ENCODE results near the gene ACSL3. TPM values are rescaled to one million over a fixed set of nuclear protein-coding genes. Genes with fewer than 3 reads are reported as not detected.

Gene ACSL3
- total RNA-seq, 1 experiment from 2014 or later, result 236 TPM

- ChIA-PET CTCF (no interaction called here), POLR2A (ENCODE audit: unreplicated experiment) (interaction anchor here (0.5 kb wide), 1 partner anchor 69 kb away, joined by 3 read pairs; no protein-coding TSS in a partner anchor)
- Histone ChIP-seq H3K9me2 (replicated peaks; ENCODE audit: low read length) (no peaks in the 10 kb centered on the region), H3K27ac (ENCODE audit: low read length) (0 out of 2 replicates have a peak overlapping the region, but pooled peaks have one; percentile 10), H3K4me3 (ENCODE audit: low read length) (no peak overlapping the region), H2AFZ (ENCODE audit: low read length) (0 out of 2 replicates have a peak overlapping the region, but pooled peaks have one; percentile 7), H3K27me3 (ENCODE audit: low read length) (no peaks in the 10 kb centered on the region), H3K9me3 (ENCODE audit: low read length) (no peaks in the 10 kb centered on the region), H3K9ac (ENCODE audit: low read length) (no peak overlapping the region), H4K20me1 (ENCODE audit: low read length) (no peaks in the 10 kb centered on the region), H3K79me2 (ENCODE audit: low read length) (no peaks in the 10 kb centered on the region), H3K4me1 (ENCODE audit: insufficient read depth, low read length) (peaks cover 13% of the 10 kb centered on the region), H3K36me3 (ENCODE audit: low read depth, low read length) (no peaks in the 10 kb centered on the region), H3K4me2 (ENCODE audit: low read length) (peak overlapping the region; percentile 12), H3F3A (ENCODE audit: low read length, unreplicated experiment) (no peaks in the 10 kb centered on the region)
- BruUV-seq (replicated peaks), result no TSS peak
- TF ChIP-seq EZH2 (IDR thresholded peaks at IDR 0.05; ENCODE audit: low read length, unreplicated experiment) (no peak), EZH2phosphoT487 (IDR thresholded peaks at IDR 0.05; ENCODE audit: borderline replicate concordance, low read length) (no peak), CTCF (conservative IDR thresholded peaks at IDR 0.05; ENCODE audit: low read depth, low read length) (no peak)
- ATAC-seq, result peak; percentile 96
- intact Hi-C loops (cut with micrococcal nuclease), result no loop called here
- peak; percentile 76 for DNase-seq
Measured at GRCh38 chr2:222813177-222813843, 47.5 kb upstream of the ACSL3 start.

GRCh38 chr2:222819722-222820333, 41.0 kb upstream of the ACSL3 start:
- Histone ChIP-seq H3K9ac (ENCODE audit: low read length) (no peak overlapping the region), H3K4me3 (ENCODE audit: low read length) (no peak overlapping the region), H3K36me3 (ENCODE audit: low read depth, low read length) (no peaks in the 10 kb centered on the region), H3K79me2 (ENCODE audit: low read length) (no peaks in the 10 kb centered on the region), H2AFZ (ENCODE audit: low read length) (no peak overlapping the region), H3K27me3 (ENCODE audit: low read length) (no peaks in the 10 kb centered on the region), H3K9me2 (replicated peaks; ENCODE audit: low read length) (no peaks in the 10 kb centered on the region), H3F3A (ENCODE audit: low read length, unreplicated experiment) (no peaks in the 10 kb centered on the region), H3K27ac (ENCODE audit: low read length) (no peak overlapping the region), H3K4me1 (ENCODE audit: insufficient read depth, low read length) (peaks cover 8% of the 10 kb centered on the region), H3K4me2 (ENCODE audit: low read length) (peak overlapping the region; percentile 37; the same call in 1 of the 2 replicates), H4K20me1 (ENCODE audit: low read length) (no peaks in the 10 kb centered on the region), H3K9me3 (ENCODE audit: low read length) (no peaks in the 10 kb centered on the region)
- CTCF ChIA-PET, result no interaction called here
- TF ChIP-seq EZH2phosphoT487 (IDR thresholded peaks at IDR 0.05; ENCODE audit: borderline replicate concordance, low read length), result no peak
- TF ChIP-seq EZH2 (IDR thresholded peaks at IDR 0.05; ENCODE audit: low read length, unreplicated experiment), result no peak
- no peak for TF ChIP-seq CTCF (conservative IDR thresholded peaks at IDR 0.05; ENCODE audit: low read depth, low read length)
- ATAC-seq, result no peak
- POLR2A ChIA-PET (ENCODE audit: unreplicated experiment), result interaction anchor here (0.5 kb wide), 1 partner anchor 42 kb away, joined by 3 read pairs; no protein-coding TSS in a partner anchor
- no TSS peak for BruUV-seq (replicated peaks)
- peak; percentile 27 for DNase-seq
- intact Hi-C loops (cut with micrococcal nuclease), result no loop called here
